ENCODE data around the gene ESRRB. TPM values are rescaled to one million over a fixed set of nuclear protein-coding genes. Genes with fewer than 3 reads are reported as not detected.
A peak's percentile ranks its signal among the peaks of the same experiment; 100 is the strongest.

Gene ESRRB
- total RNA-seq, 6 donors from 2014 or later, result 0.15 to 1.6 (median 0.30) TPM; not detected in 2

GRCh38 chr14:76450476-76450875 lies 74.5 kb downstream of the ESRRB start:
- no peak for TF ChIP-seq CTCF (IDR thresholded peaks at IDR 0.05)
- DNase-seq (no peak), ATAC-seq (ENCODE audit: low FRiP score in 2 of 2) (peak in 1 of 2 donors; percentile 15)
- H3K4me3 ChIP-seq, result no peak overlapping the region
- H3K36me3 ChIP-seq, result no peaks in the 10 kb centered on the region
- H3K27me3 ChIP-seq, result no peaks in the 10 kb centered on the region
- no peak overlapping the region for H3K27ac ChIP-seq
- no peaks in the 10 kb centered on the region for H3K4me1 ChIP-seq
- WGBS, 2 donors, result 70% methylated on average over 4 of the region's 4 CpGs
- no peaks in the 10 kb centered on the region for H3K9me3 ChIP-seq

GRCh38 chr14:76456200-76456599 lies 80.3 kb downstream of the ESRRB start:
- TF ChIP-seq CTCF (IDR thresholded peaks at IDR 0.05) (peak in 4 of 6 experiments; percentile 15 to 31 (median 24)), POLR2AphosphoS5 (IDR thresholded peaks at IDR 0.05) (no peak), POLR2A (IDR thresholded peaks at IDR 0.05) (no peak), EP300 (IDR thresholded peaks at IDR 0.05) (no peak)
- ATAC-seq (ENCODE audit: low FRiP score in 2 of 2) (peak; percentile 35 to 46), DNase-seq (no peak)
- 57 to 64% methylated on average over 2 of the region's 2 CpGs for WGBS, 2 donors
- no peaks in the 10 kb centered on the region for H3K9me3 ChIP-seq
- no peaks in the 10 kb centered on the region for H3K4me1 ChIP-seq
- no peaks in the 10 kb centered on the region for H3K27me3 ChIP-seq
- H3K27ac ChIP-seq, result no peak overlapping the region
- H3K4me3 ChIP-seq, result no peak overlapping the region
- H3K36me3 ChIP-seq, result no peaks in the 10 kb centered on the region

DNA sequence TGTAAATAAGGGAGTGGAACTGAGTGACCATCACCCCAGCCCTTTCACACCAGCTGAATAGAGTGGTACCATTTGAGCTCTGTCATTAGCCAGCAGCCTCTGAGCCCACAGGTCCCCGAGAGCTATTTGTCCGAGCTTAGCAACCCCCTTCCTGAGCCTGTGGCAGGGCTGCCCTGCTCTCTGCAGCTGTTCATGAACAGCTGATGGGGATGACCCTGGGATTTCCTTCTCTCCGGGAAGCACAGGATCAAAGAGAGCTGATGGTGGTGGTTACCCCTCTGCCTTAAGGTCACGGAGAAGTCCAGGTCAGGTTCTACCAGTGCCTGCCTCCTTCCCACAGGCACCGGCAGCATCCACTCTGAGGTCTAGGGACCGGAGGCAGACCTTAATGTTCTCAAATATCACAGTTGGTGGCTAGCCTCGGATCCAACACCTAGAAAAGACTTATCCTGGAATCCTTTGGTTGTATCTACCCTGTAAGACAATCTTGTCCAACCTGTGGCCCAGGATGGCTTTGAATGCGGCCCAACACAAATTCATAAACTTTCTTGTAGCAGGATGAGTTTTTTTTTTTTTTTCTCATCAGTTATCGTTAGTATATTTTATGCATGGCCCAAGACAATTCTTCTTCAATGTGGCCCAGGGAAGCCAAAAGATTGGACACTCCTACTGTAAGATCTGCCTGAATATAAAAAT lies 81.1 kb downstream of the ESRRB start:
- no peak overlapping the region for H3K27ac ChIP-seq
- 77 to 85% methylated on average over 8 to 9 of the region's 9 CpGs for WGBS, 2 donors
- TF ChIP-seq CTCF (IDR thresholded peaks at IDR 0.05), result no peak
- no peak for TF ChIP-seq POLR2A (IDR thresholded peaks at IDR 0.05)
- no peak for TF ChIP-seq EP300 (IDR thresholded peaks at IDR 0.05)
- TF ChIP-seq POLR2AphosphoS5 (IDR thresholded peaks at IDR 0.05), result no peak
- no peaks in the 10 kb centered on the region for H3K9me3 ChIP-seq
- DNase-seq, result no peak
- H3K36me3 ChIP-seq, result no peaks in the 10 kb centered on the region
- no peaks in the 10 kb centered on the region for H3K4me1 ChIP-seq
- ATAC-seq (ENCODE audit: low FRiP score in 2 of 2), result no peak
- no peak overlapping the region for H3K4me3 ChIP-seq
- no peaks in the 10 kb centered on the region for H3K27me3 ChIP-seq

DNA sequence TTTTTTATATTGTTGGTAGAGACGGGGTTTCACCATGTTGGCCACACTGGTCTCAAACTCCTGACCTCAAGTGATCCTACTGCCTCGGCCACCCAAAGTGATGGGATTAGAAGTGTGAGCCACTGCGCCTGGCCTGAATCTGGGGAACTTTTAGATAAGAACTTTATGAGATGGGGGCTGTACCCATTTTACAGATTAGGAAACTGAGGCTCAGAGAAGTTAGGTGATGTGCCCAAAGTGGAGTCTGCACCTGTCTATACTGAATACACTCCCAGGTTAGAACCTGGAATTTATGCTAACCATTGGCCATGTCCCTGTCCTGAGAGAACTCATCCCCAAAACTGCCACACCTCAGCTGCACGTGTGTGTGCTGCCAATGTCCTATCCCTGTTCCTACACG lies 81.9 kb downstream of the ESRRB start:
- no peak overlapping the region for H3K27ac ChIP-seq
- H3K4me3 ChIP-seq, result no peak overlapping the region
- no peaks in the 10 kb centered on the region for H3K27me3 ChIP-seq
- H3K4me1 ChIP-seq, result no peaks in the 10 kb centered on the region
- DNase-seq, result no peak
- no peaks in the 10 kb centered on the region for H3K9me3 ChIP-seq
- no peaks in the 10 kb centered on the region for H3K36me3 ChIP-seq
- 76 to 86% methylated on average over 5 of the region's 5 CpGs for WGBS, 2 donors
- TF ChIP-seq POLR2AphosphoS5 (IDR thresholded peaks at IDR 0.05) (no peak), POLR2A (IDR thresholded peaks at IDR 0.05) (no peak), CTCF (IDR thresholded peaks at IDR 0.05) (no peak), EP300 (IDR thresholded peaks at IDR 0.05) (no peak)
- ATAC-seq (ENCODE audit: low FRiP score in 2 of 2), result no peak

DNA sequence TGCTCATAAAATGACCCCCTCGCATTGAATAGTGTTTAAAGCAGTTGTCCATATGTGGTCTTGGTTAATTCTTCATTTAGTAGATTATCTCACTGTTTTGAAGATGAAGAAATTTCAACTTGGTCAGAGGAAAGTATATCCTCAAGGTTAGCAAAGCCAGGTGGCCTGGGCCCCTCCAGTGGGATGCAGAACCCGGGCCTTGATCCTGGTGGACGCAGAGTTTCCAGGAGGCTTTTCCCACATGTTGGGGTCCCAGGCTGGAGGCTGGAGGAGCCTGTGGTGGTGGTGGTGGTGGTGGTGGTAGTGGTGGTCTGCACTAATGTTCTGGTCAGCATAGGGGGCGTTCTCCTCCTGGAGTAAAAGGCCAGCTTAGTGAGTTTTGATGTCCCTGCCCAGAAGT lies 85.9 kb downstream of the ESRRB start:
- 82 to 97% methylated on average over 3 to 4 of the region's 4 CpGs for WGBS, 2 donors
- H3K9me3 ChIP-seq, result no peaks in the 10 kb centered on the region
- no peaks in the 10 kb centered on the region for H3K27me3 ChIP-seq
- DNase-seq (no peak), ATAC-seq (ENCODE audit: low FRiP score in 2 of 2) (no peak)
- no peak overlapping the region for H3K27ac ChIP-seq
- H3K4me3 ChIP-seq, result no peak overlapping the region
- no peaks in the 10 kb centered on the region for H3K4me1 ChIP-seq
- no peaks in the 10 kb centered on the region for H3K36me3 ChIP-seq
- TF ChIP-seq POLR2A (IDR thresholded peaks at IDR 0.05), result no peak
- TF ChIP-seq EP300 (IDR thresholded peaks at IDR 0.05), result no peak
- TF ChIP-seq POLR2AphosphoS5 (IDR thresholded peaks at IDR 0.05), result no peak
- no peak for TF ChIP-seq CTCF (IDR thresholded peaks at IDR 0.05)
